GM21367 (cell line): ENCODE results near the gene SLK.

ENCODE experiments used
- ATAC-seq: cut with Tn5 transposase; IDR thresholded peaks from one replicate; pipeline ENCODE4 v1.9.1; 2021; ENCODE audit not compliant: unreplicated experiment

SLK gene

GRCh38 chr10:104031631-104032030 lies 64.7 kb downstream of the SLK start:
- ATAC-seq: no peak

- ATAC-seq: no peak
Measured at GRCh38 chr10:104032144-104032775, 65.3 kb downstream of the SLK start.

GRCh38 chr10:104033401-104033930 lies 66.5 kb downstream of the SLK start:
- ATAC-seq: no peak

GRCh38 chr10:104033966-104034365 lies 67.0 kb downstream of the SLK start:
- ATAC-seq: no peak

- no peak for ATAC-seq
Measured at GRCh38 chr10:104034401-104035193, 67.7 kb downstream of the SLK start.

- no peak for ATAC-seq
Measured at GRCh38 chr10:104035194-104036068, 68.5 kb downstream of the SLK start.

- no peak for ATAC-seq
Measured at GRCh38 chr10:104036069-104036384, 69.1 kb downstream of the SLK start.

- no peak for ATAC-seq
Measured at GRCh38 chr10:104036518-104037260, 69.7 kb downstream of the SLK start.

- ATAC-seq: no peak
Measured at GRCh38 chr10:104037261-104037951, 70.5 kb downstream of the SLK start.

- ATAC-seq: no peak
Measured at GRCh38 chr10:104038537-104038936, 71.6 kb downstream of the SLK start.

GRCh38 chr10:104038958-104039752 lies 72.2 kb downstream of the SLK start:
- ATAC-seq: no peak

GRCh38 chr10:104040382-104040781 lies 73.4 kb downstream of the SLK start:
- ATAC-seq: no peak

GRCh38 chr10:104040862-104041789 lies 74.2 kb downstream of the SLK start:
- ATAC-seq: no peak

GRCh38 chr10:104041891-104042535 lies 75.1 kb downstream of the SLK start:
- no peak for ATAC-seq

GRCh38 chr10:104043185-104043830 lies 76.4 kb downstream of the SLK start:
- ATAC-seq: no peak

- ATAC-seq: no peak
Measured at GRCh38 chr10:104043854-104044253, 76.9 kb downstream of the SLK start.
